H1 (cell line): Measurements from ENCODE around the gene TAF3. TPM values are rescaled to one million over a fixed set of nuclear protein-coding genes. Genes with fewer than 3 reads are reported as not detected.
A peak's percentile ranks its signal among the peaks of the same experiment; 100 is the strongest.

ENCODE experiments used
- CTCF ChIA-PET: fragments of 300-600 bp; sonication (Branson Sonifier 250); formaldehyde crosslinking; loops from one replicate; lab custom pipeline; 2021; ENCODE audit not compliant: partially characterized antibody; lab: Charles Lee
- POLR2A ChIA-PET: fragments of 300-600 bp; sonication (Branson Sonifier 250); formaldehyde crosslinking; loops from one replicate; lab custom pipeline; 2021; ENCODE audit warnings: inconsistent platforms; ENCODE audit not compliant: partially characterized antibody; lab: Charles Lee
- DNase-seq, 2 experiments: peaks; one replicate each; pipeline versions ENCODE4 v3.0.0 to v3.0.0-alpha.2; 2010 to 2022; ENCODE audit warnings: low spot score in 2 of 2, low read depth in 1 of 2, mixed read lengths in 1 of 2
- FAIRE-seq: peaks from 2 replicates; lab custom pipeline; 2011; peaks lifted over from hg19 to GRCh38; lab: Jason Lieb, UNC
- H2AFZ ChIP-seq: 2 replicates; pipeline ENCODE4 v1.8.1; 2012; ENCODE audit warnings: low read length, inconsistent platforms
- H2AK5ac ChIP-seq: 2 replicates; pipeline ENCODE4 v1.6.1; 2013; ENCODE audit warnings: low read depth, low read length
- H2BK120ac ChIP-seq: replicated peaks from 2 replicates; pipeline ENCODE3; 2013; ENCODE audit warnings: low read depth, low read length, inconsistent platforms
- H2BK12ac ChIP-seq: 2 replicates; pipeline ENCODE4 v1.6.1; 2013; ENCODE audit warnings: low read depth, low read length
- H2BK15ac ChIP-seq: 2 replicates; pipeline ENCODE4 v1.6.1; 2013; ENCODE audit warnings: low read length
- H2BK20ac ChIP-seq: 2 replicates; pipeline ENCODE4 v1.6.1; 2013; ENCODE audit warnings: low read length
- H2BK5ac ChIP-seq: 2 replicates; pipeline ENCODE4 v1.6.1; 2013; ENCODE audit warnings: low read depth, low read length
- H3K14ac ChIP-seq: 2 replicates; pipeline ENCODE4 v1.6.1; 2013; ENCODE audit warnings: inconsistent platforms; ENCODE audit not compliant: insufficient read length
- H3K18ac ChIP-seq: 2 replicates; pipeline ENCODE4 v1.6.1; 2013; ENCODE audit warnings: low read length; ENCODE audit errors: extremely low read depth
- H3K23ac ChIP-seq: 2 replicates; pipeline ENCODE4 v1.6.1; 2013; ENCODE audit warnings: inconsistent platforms; ENCODE audit not compliant: insufficient read length
- H3K23me2 ChIP-seq: 2 replicates; pipeline ENCODE4 v1.6.1; 2013; ENCODE audit warnings: low read depth, low read length
- H3K27ac ChIP-seq: 2 replicates; pipeline ENCODE4 v1.6.1; 2011; ENCODE audit warnings: low read depth, low read length, inconsistent platforms
- H3K27me3 ChIP-seq, 4 experiments: replicated peaks in 1 of 4; 1 replicate in 1 of 4; 2 replicates in 3 of 4; pipeline versions ENCODE4 v1.6.1 to v1.8.1; 2011 to 2013; ENCODE audit warnings: low read length in 3 of 4, mild to moderate bottlenecking in 3 of 4, inconsistent platforms in 2 of 4, mixed read lengths in 2 of 4, moderate library complexity in 1 of 4; ENCODE audit not compliant: control insufficient read depth in 3 of 4, insufficient read depth in 3 of 4; ENCODE audit errors: extremely low read depth in 1 of 4
- H3K36me3 ChIP-seq, 4 experiments: 2 replicates each; pipeline versions ENCODE4 v1.6.1 to v1.8.1; 2011 to 2013; ENCODE audit warnings: mild to moderate bottlenecking in 4 of 4, low read length in 3 of 4, moderate library complexity in 2 of 4, control low read depth in 1 of 4, inconsistent platforms in 1 of 4; ENCODE audit not compliant: insufficient read depth in 4 of 4, control insufficient read depth in 2 of 4
- H3K4ac ChIP-seq: replicated peaks from 2 replicates; pipeline ENCODE3; 2013; ENCODE audit warnings: low read length, low read depth, mixed read lengths, inconsistent platforms; ENCODE audit not compliant: insufficient read length
- H3K4me1 ChIP-seq, 4 experiments: replicated peaks in 1 of 4; 1 replicate in 1 of 4; 2 replicates in 3 of 4; pipeline versions ENCODE4 v1.6.1 to v1.8.1; 2011 to 2013; ENCODE audit warnings: low read length in 3 of 4, inconsistent platforms in 2 of 4, mixed read lengths in 1 of 4; ENCODE audit not compliant: insufficient read depth in 4 of 4, control insufficient read depth in 3 of 4
- H3K4me2 ChIP-seq, 2 experiments: 2 replicates each; pipeline versions ENCODE4 v1.6.1 to v1.8.1; 2011 to 2013; ENCODE audit warnings: low read depth in 2 of 2, low read length in 2 of 2, control low read depth in 1 of 2, inconsistent platforms in 1 of 2, mild to moderate bottlenecking in 1 of 2; ENCODE audit not compliant: insufficient read depth in 1 of 2
- H3K4me3 ChIP-seq, 4 experiments: fragments of 200-600, 300-600 bp in 1 of 4; sonication (generic), shearing (Covaris generic), sonication (Bioruptor Twin) in 1 of 4; 2 replicates each; pipeline versions ENCODE4 v1.5.1 to v1.8.1; 2011 to 2016; ENCODE audit warnings: low read length in 4 of 4, low read depth in 3 of 4, control low read depth in 2 of 4, inconsistent platforms in 2 of 4, mild to moderate bottlenecking in 2 of 4, mixed read lengths in 1 of 4, moderate library complexity in 1 of 4; ENCODE audit not compliant: insufficient read depth in 2 of 4; ENCODE audit errors: extremely low read depth in 1 of 4
- H3K56ac ChIP-seq: replicated peaks from 2 replicates; pipeline ENCODE3; 2013; ENCODE audit warnings: low read depth, mild to moderate bottlenecking, mixed read lengths, low read length, inconsistent platforms; ENCODE audit not compliant: insufficient read length
- H3K79me1 ChIP-seq: 2 replicates; pipeline ENCODE4 v1.6.1; 2013; ENCODE audit warnings: low read depth, low read length, control low read depth
- H3K79me2 ChIP-seq, 2 experiments: 2 replicates each; pipeline versions ENCODE4 v1.6.1 to v1.8.1; 2012 to 2013; ENCODE audit warnings: low read length in 2 of 2, mild to moderate bottlenecking in 2 of 2, inconsistent platforms in 1 of 2; ENCODE audit not compliant: insufficient read depth in 2 of 2, control insufficient read depth in 1 of 2
- H3K9ac ChIP-seq, 4 experiments: replicated peaks in 1 of 4; 1 replicate in 1 of 4; 2 replicates in 3 of 4; pipeline versions ENCODE4 v1.6.1 to v1.8.1; 2011 to 2013; ENCODE audit warnings: low read depth in 3 of 4, low read length in 3 of 4, control low read depth in 2 of 4, mild to moderate bottlenecking in 2 of 4, moderate library complexity in 2 of 4, inconsistent platforms in 1 of 4; ENCODE audit errors: extremely low read depth in 1 of 4
- H3K9me3 ChIP-seq, 2 experiments: 2 replicates each; pipeline versions ENCODE4 v1.6.1 to v1.8.1; 2012 to 2013; ENCODE audit warnings: mild to moderate bottlenecking in 2 of 2, moderate library complexity in 2 of 2, control low read depth in 1 of 2, inconsistent platforms in 1 of 2, low read depth in 1 of 2, low read length in 1 of 2, mixed read lengths in 1 of 2; ENCODE audit not compliant: insufficient read depth in 2 of 2
- H4K20me1 ChIP-seq, 2 experiments: replicated peaks in 1 of 2; 2 replicates each; pipeline versions ENCODE3 to v1.8.1; 2011 to 2013; ENCODE audit warnings: inconsistent platforms in 2 of 2, low read length in 2 of 2, mild to moderate bottlenecking in 1 of 2; ENCODE audit not compliant: insufficient read depth in 2 of 2, control insufficient read depth in 1 of 2
- H4K5ac ChIP-seq: 2 replicates; pipeline ENCODE4 v1.6.1; 2013; ENCODE audit warnings: low read length, low read depth, mixed read lengths, inconsistent platforms; ENCODE audit not compliant: insufficient read length
- H4K8ac ChIP-seq: 2 replicates; pipeline ENCODE4 v1.8.0; 2013; ENCODE audit warnings: mild to moderate bottlenecking, moderate library complexity, low read length, inconsistent platforms; ENCODE audit not compliant: insufficient read depth; ENCODE audit errors: extremely low read depth
- H4K91ac ChIP-seq: replicated peaks from 2 replicates; pipeline ENCODE3; 2013; ENCODE audit warnings: low read length, mixed read lengths, inconsistent platforms; ENCODE audit not compliant: insufficient read length
- ATF2 ChIP-seq: IDR thresholded peaks from 2 replicates; pipeline ENCODE4 v1.6.1; 2012; ENCODE audit warnings: low read length, inconsistent platforms
- CREB1 ChIP-seq: IDR thresholded peaks from 2 replicates; pipeline ENCODE4 v1.6.1; 2012; ENCODE audit warnings: inconsistent platforms
- KDM5A ChIP-seq: fragments of 200-600 bp; IDR thresholded peaks from 2 replicates; pipeline ENCODE4 v1.7.1; 2012; ENCODE audit warnings: mild to moderate bottlenecking, low read length, inconsistent platforms, mixed read lengths
- POLR2A ChIP-seq, 2 experiments: IDR thresholded peaks; 1 replicate in 1 of 2; 2 replicates in 1 of 2; pipeline ENCODE4 v1.6.1; 2011; ENCODE audit warnings: low read depth in 2 of 2, low read length in 2 of 2, mild to moderate bottlenecking in 2 of 2; ENCODE audit errors: control extremely low read depth in 1 of 2
- SIX5 ChIP-seq: IDR thresholded peaks from 2 replicates; pipeline ENCODE4 v1.6.1; 2011; ENCODE audit warnings: mild to moderate bottlenecking, low read depth, low read length
- SP4 ChIP-seq: IDR thresholded peaks from 2 replicates; pipeline ENCODE4 v1.6.1; 2012; ENCODE audit warnings: low read length, inconsistent platforms
- TEAD4 ChIP-seq: IDR thresholded peaks from 2 replicates; pipeline ENCODE4 v1.6.1; 2012; ENCODE audit warnings: low read depth, low read length, inconsistent platforms, mixed read lengths
- YY1 ChIP-seq: IDR thresholded peaks from 2 replicates; pipeline ENCODE4 v1.6.1; 2011; ENCODE audit warnings: low read depth, mild to moderate bottlenecking, low read length
- WGBS, 2 experiments: shearing (Covaris generic) in 1 of 2; methylation state at CpG; one replicate each; pipeline versions ENCODE4 v1.1.6 to v1.1.7; 2013 to 2015; ENCODE audit warnings: low lambda C conversion rate in 2 of 2, mixed read lengths in 2 of 2, inconsistent platforms in 1 of 2, low coverage in 1 of 2, missing lambda C conversion rate in 1 of 2; ENCODE audit not compliant: insufficient replicate concordance in 2 of 2, insufficient coverage in 1 of 2, insufficient read length in 1 of 2; ENCODE audit errors: extremely low coverage in 1 of 2, missing lambda C conversion rate in 1 of 2; 5-methylcytosine and 5-hydroxymethylcytosine counted together
- long read RNA-seq, 2 experiments: library from RNA in 1 of 2; library from capped mRNA in 1 of 2; stranded (forward); transcript quantifications; one replicate each; pipeline ENCODE4 v2.0.0, GENCODE V29; 2021; ENCODE audit warnings: inconsistent platforms in 1 of 2
- polyA minus RNA-seq, 3 experiments: library from RNA; depleted of rRNA, polyadenylated mRNA; stranded (reverse); fragments of >200 nt; gene quantifications; 1 replicate in 2 of 3; 2 replicates in 1 of 3; pipeline ENCODE4 v1.2.3, GENCODE V29; 2011
- polyA plus RNA-seq, 7 experiments: library from polyadenylated mRNA; depleted of rRNA in 3 of 7; stranded (reverse) in 5 of 7; unstranded in 2 of 7; fragments of >200 nt in 5 of 7; fragments of 200-250 nt in 2 of 7; gene quantifications; 1 replicate in 5 of 7; 2 replicates in 1 of 7; 4 replicates in 1 of 7; pipeline versions ENCODE4 v1.2.1 to v1.2.3, GENCODE V29; 2011 to 2013; ENCODE audit warnings: missing spikeins in 2 of 7, mixed read lengths in 2 of 7
- total RNA-seq: library from RNA; stranded (reverse); fragmentation: NEBNext Ultra II Directional; extraction: Animal tissue kit (Norgen Biotek cat#: 25700); gene quantifications from 2 replicates; pipeline ENCODE4 v1.2.1, GENCODE V29; 2021

The TAF3 gene
- 10.7 and 11.2 TPM in 2 replicates for total RNA-seq
- polyA plus RNA-seq (2011; rRNA removed) = 1.5 and 1.7 TPM in 2 replicates
- polyA plus RNA-seq (2011; cell fraction: cytosol; rRNA removed) = 1.3 TPM
- polyA plus RNA-seq (2011; cell fraction: nucleus; rRNA removed) = 2.8 TPM
- 4.9 to 6.3 TPM (median 5.1 TPM) in 4 replicates for polyA plus RNA-seq (2012, experiment 1 of 2)
- polyA plus RNA-seq (2012, experiment 2 of 2) = 1.8 TPM
- 11.4 TPM for polyA plus RNA-seq (2013, experiment 1 of 2)
- 11.9 TPM for polyA plus RNA-seq (2013, experiment 2 of 2)
- polyA minus RNA-seq (2011; rRNA and poly(A)+ RNA removed) = 2.8 and 3.1 TPM in 2 replicates
- 1.9 TPM for polyA minus RNA-seq (2011; cell fraction: cytosol; rRNA and poly(A)+ RNA removed)
- 10.1 TPM for polyA minus RNA-seq (2011; cell fraction: nucleus; rRNA and poly(A)+ RNA removed)
- long read RNA-seq, experiment 1, partial matches to known transcripts = 12 of 12 reads
- long read RNA-seq, experiment 1, other reads (novel, unspliced or antisense) = 0 of 12 reads
- long read RNA-seq, experiment 2, partial matches to known transcripts = 9 of 10 reads
- long read RNA-seq, experiment 2, other reads (novel, unspliced or antisense) = 1 of 10 reads

GRCh38 chr10:7818295-7819120, at the start of gene TAF3:
TSS of gene TAF3 (plus strand) at chr10:7818505. CDS start at chr10:7818710, 205 bp downstream.
- POLR2A ChIA-PET = interaction anchor here (1.0 to 3.5 kb wide), 13 partner anchors 9 to 262 kb away, joined by 3 to 28 read pairs (median 4); partner anchors contain the start of genes ATP5F1C and KIN
- peak within 1 kb of the TSS; percentile 85 to 99 for H3K4me2 ChIP-seq
- no peaks in the 10 kb centered on the region for H3K27me3 ChIP-seq
- peaks cover 8% of the 10 kb centered on the region for H3K79me1 ChIP-seq
- no peak within 1 kb of the TSS for H2AK5ac ChIP-seq
- H3K14ac ChIP-seq = no peak within 1 kb of the TSS
- peak within 1 kb of the TSS; percentile 74 to 100 (median 100) for H3K4me3 ChIP-seq
- H2BK20ac ChIP-seq = no peak within 1 kb of the TSS
- FAIRE-seq (no peak), DNase-seq (peak; percentile 61 to 96)
- H3K9ac ChIP-seq = peak within 1 kb of the TSS; percentile 92 to 93 (median 92)
- peaks cover 3 to 23% of the 10 kb centered on the region in 2 experiments for H3K79me2 ChIP-seq
- no peaks in the 10 kb centered on the region; a peak in 1 of 8 replicates for H3K36me3 ChIP-seq
- H2BK15ac ChIP-seq = no peak within 1 kb of the TSS
- CTCF ChIA-PET = interaction anchor here (0.6 to 0.9 kb wide), 3 partner anchors 9 to 443 kb away, joined by 3 read pairs; no protein-coding TSS in a partner anchor
- H3K56ac ChIP-seq = peak within 1 kb of the TSS; percentile 72
- H3K23ac ChIP-seq = no peak within 1 kb of the TSS
- H4K91ac ChIP-seq = peak within 1 kb of the TSS; percentile 1
- H4K8ac ChIP-seq = peak within 1 kb of the TSS; percentile 95; the same call in 1 of the 2 replicates
- peak within 1 kb of the TSS; percentile 83 for H3K18ac ChIP-seq
- H2BK12ac ChIP-seq = no peak within 1 kb of the TSS
- no peak within 1 kb of the TSS for H2BK120ac ChIP-seq
- H2AFZ ChIP-seq = peak within 1 kb of the TSS; percentile 98
- H3K9me3 ChIP-seq = no peaks in the 10 kb centered on the region; a peak in 1 of 4 replicates
- peaks cover 0 to 10% of the 10 kb centered on the region in 2 experiments for H4K20me1 ChIP-seq
- 1% methylated on average over 72 of the region's 77 CpGs; no CpG with 5 or more reads in 1 of the 2 experiments for WGBS, 2 experiments
- peak within 1 kb of the TSS; percentile 76; the same call in 1 of the 2 replicates for H3K27ac ChIP-seq
- H3K23me2 ChIP-seq = peaks cover 16% of the 10 kb centered on the region
- H3K4me1 ChIP-seq = peaks cover 0 to 7% (median 2%) of the 10 kb centered on the region in 4 experiments; a peak in 3 of 7 replicates
- peak within 1 kb of the TSS; percentile 83 for H2BK5ac ChIP-seq
- peak within 1 kb of the TSS; percentile 45 for H4K5ac ChIP-seq
- H3K4ac ChIP-seq = no peak within 1 kb of the TSS
- peak; percentile 20; the same call in 1 of the 2 replicates for TF ChIP-seq TEAD4
- TF ChIP-seq CREB1 = peak; percentile 61
- peak; percentile 84 to 92 for TF ChIP-seq POLR2A (IDR thresholded peaks at IDR 0.05; ENCODE audit: control extremely low read depth in 1 of 2, low read depth in 2 of 2, low read length in 2 of 2)
- no peak for TF ChIP-seq ATF2
- TF ChIP-seq SP4 = peak; percentile 62; the same call in 1 of the 2 replicates
- TF ChIP-seq YY1 = peak; percentile 99
- TF ChIP-seq SIX5 = no peak
- TF ChIP-seq KDM5A = peak; percentile 93
